ENCODE data around the gene KIF3C. TPM values are rescaled to one million over a fixed set of nuclear protein-coding genes. Genes with fewer than 3 reads are reported as not detected.
"Not testable (repeated sequence)": the region's sequence is repeated elsewhere in the genome, so short reads cannot be mapped to it uniquely, and the experiment has no call there.

Gene KIF3C
- total RNA-seq, result 13.4 and 15.2 TPM in 2 replicates

GRCh38 chr2:25982273-25982967 lies at the start of gene KIF3C:
Gene KIF3C (minus strand): TSS chr2:25982497. CDS start chr2:25981917, 580 bp downstream.
- H3K36me3 Mint-ChIP-seq (ENCODE audit: low read depth), result no peaks in the 10 kb centered on the region
- peaks cover 20% of the 10 kb centered on the region for H3K4me1 Mint-ChIP-seq (ENCODE audit: low read depth)
- no peaks in the 10 kb centered on the region for H3K9me3 Mint-ChIP-seq
- no peaks in the 10 kb centered on the region for H3K27me3 Mint-ChIP-seq (ENCODE audit: low read depth)
- intact Hi-C loops (cut with micrococcal nuclease), result loop anchor here (5.0 kb wide), 1 partner anchor 50 kb away; the partner anchor contains the start of gene RAB10
- H3K4me3 Mint-ChIP-seq (ENCODE audit: low read depth), result peak within 1 kb of the TSS; percentile 91
- peak; percentile 73 for DNase-seq (ENCODE audit: low spot score)
- H3K27ac Mint-ChIP-seq, result peak within 1 kb of the TSS; percentile 68

GRCh38 chr2:26028083-26028482 lies 45.8 kb upstream of the KIF3C start:
- H3K4me3 Mint-ChIP-seq (ENCODE audit: low read depth); H3K36me3 Mint-ChIP-seq (ENCODE audit: low read depth); intact Hi-C loops (cut with micrococcal nuclease); DNase-seq (ENCODE audit: low spot score); H3K4me1 Mint-ChIP-seq (ENCODE audit: low read depth); H3K27me3 Mint-ChIP-seq (ENCODE audit: low read depth); H3K27ac Mint-ChIP-seq; H3K9me3 Mint-ChIP-seq: not testable (repeated sequence)

- Mint-ChIP-seq H3K9me3 (peaks cover 6% of the 10 kb centered on the region), H3K27ac (no peak overlapping the region), H3K4me3 (ENCODE audit: low read depth) (no peak overlapping the region), H3K27me3 (ENCODE audit: low read depth) (no peaks in the 10 kb centered on the region), H3K4me1 (ENCODE audit: low read depth) (no peaks in the 10 kb centered on the region), H3K36me3 (ENCODE audit: low read depth) (no peaks in the 10 kb centered on the region)
- DNase-seq (ENCODE audit: low spot score), result no peak
- intact Hi-C loops (cut with micrococcal nuclease), result no loop called here
Observed at GRCh38 chr2:26025509-26025908, 43.2 kb upstream of the KIF3C start.

GRCh38 chr2:26024260-26024659 lies 42.0 kb upstream of the KIF3C start:
- Mint-ChIP-seq H3K36me3 (ENCODE audit: low read depth) (no peaks in the 10 kb centered on the region), H3K27me3 (ENCODE audit: low read depth) (no peaks in the 10 kb centered on the region)
- intact Hi-C loops (cut with micrococcal nuclease), result no loop called here

GRCh38 chr2:26020231-26020640 lies 37.9 kb upstream of the KIF3C start:
- Mint-ChIP-seq H3K27me3 (ENCODE audit: low read depth) (no peaks in the 10 kb centered on the region), H3K36me3 (ENCODE audit: low read depth) (no peaks in the 10 kb centered on the region), H3K4me3 (ENCODE audit: low read depth) (no peak overlapping the region), H3K27ac (no peak overlapping the region), H3K4me1 (ENCODE audit: low read depth) (peaks cover 6% of the 10 kb centered on the region), H3K9me3 (peaks cover 6% of the 10 kb centered on the region)
- DNase-seq (ENCODE audit: low spot score), result no peak
- intact Hi-C loops (cut with micrococcal nuclease), result no loop called here

More at GRCh38 chr2:26024260-26024659, 42.0 kb upstream of the KIF3C start:
- DNase-seq (ENCODE audit: low spot score), result no peak
- Mint-ChIP-seq H3K4me3 (ENCODE audit: low read depth) (no peak overlapping the region), H3K4me1 (ENCODE audit: low read depth) (no peaks in the 10 kb centered on the region), H3K9me3 (peaks cover 6% of the 10 kb centered on the region), H3K27ac (no peak overlapping the region)

- Mint-ChIP-seq H3K4me1 (ENCODE audit: low read depth) (peaks cover 6% of the 10 kb centered on the region), H3K36me3 (ENCODE audit: low read depth) (no peaks in the 10 kb centered on the region), H3K27ac (no peak overlapping the region), H3K9me3 (no peaks in the 10 kb centered on the region), H3K4me3 (ENCODE audit: low read depth) (no peak overlapping the region), H3K27me3 (ENCODE audit: low read depth) (no peaks in the 10 kb centered on the region)
- no peak for DNase-seq (ENCODE audit: low spot score)
- intact Hi-C loops (cut with micrococcal nuclease), result no loop called here
Observed at GRCh38 chr2:26018184-26019055, 36.1 kb upstream of the KIF3C start.

- Mint-ChIP-seq H3K27ac (no peak overlapping the region), H3K4me3 (ENCODE audit: low read depth) (no peak overlapping the region), H3K36me3 (ENCODE audit: low read depth) (no peaks in the 10 kb centered on the region), H3K9me3 (no peaks in the 10 kb centered on the region), H3K4me1 (ENCODE audit: low read depth) (peaks cover 6% of the 10 kb centered on the region), H3K27me3 (ENCODE audit: low read depth) (no peaks in the 10 kb centered on the region)
- intact Hi-C loops (cut with micrococcal nuclease), result no loop called here
- no peak for DNase-seq (ENCODE audit: low spot score)
Observed at GRCh38 chr2:26017464-26018183, 35.3 kb upstream of the KIF3C start.

- H3K4me3 Mint-ChIP-seq (ENCODE audit: low read depth); H3K4me1 Mint-ChIP-seq (ENCODE audit: low read depth); H3K27ac Mint-ChIP-seq; H3K9me3 Mint-ChIP-seq; H3K36me3 Mint-ChIP-seq (ENCODE audit: low read depth); intact Hi-C loops (cut with micrococcal nuclease); H3K27me3 Mint-ChIP-seq (ENCODE audit: low read depth); DNase-seq (ENCODE audit: low spot score): not testable (repeated sequence)
Observed at GRCh38 chr2:26016706-26017045, 34.4 kb upstream of the KIF3C start.

- intact Hi-C loops (cut with micrococcal nuclease), result no loop called here
- no peaks in the 10 kb centered on the region for H3K36me3 Mint-ChIP-seq (ENCODE audit: low read depth)
- H3K27me3 Mint-ChIP-seq (ENCODE audit: low read depth), result no peaks in the 10 kb centered on the region
- H3K9me3 Mint-ChIP-seq, result no peaks in the 10 kb centered on the region
- DNase-seq (ENCODE audit: low spot score), result no peak
- no peak overlapping the region for H3K27ac Mint-ChIP-seq
- peaks cover 6% of the 10 kb centered on the region for H3K4me1 Mint-ChIP-seq (ENCODE audit: low read depth)
- no peak overlapping the region for H3K4me3 Mint-ChIP-seq (ENCODE audit: low read depth)
Observed at GRCh38 chr2:26016012-26016705, 33.9 kb upstream of the KIF3C start.

- no peak overlapping the region for H3K27ac Mint-ChIP-seq
- intact Hi-C loops (cut with micrococcal nuclease), result no loop called here
- peaks cover 5% of the 10 kb centered on the region for H3K9me3 Mint-ChIP-seq
- no peak for DNase-seq (ENCODE audit: low spot score)
- peaks cover 8% of the 10 kb centered on the region for H3K4me1 Mint-ChIP-seq (ENCODE audit: low read depth)
- H3K27me3 Mint-ChIP-seq (ENCODE audit: low read depth), result no peaks in the 10 kb centered on the region
- no peak overlapping the region for H3K4me3 Mint-ChIP-seq (ENCODE audit: low read depth)
- no peaks in the 10 kb centered on the region for H3K36me3 Mint-ChIP-seq (ENCODE audit: low read depth)
Observed at GRCh38 chr2:26013668-26014067, 31.4 kb upstream of the KIF3C start.

GRCh38 chr2:26011990-26012856 lies 29.9 kb upstream of the KIF3C start:
- H3K4me1 Mint-ChIP-seq (ENCODE audit: low read depth), result peaks cover 2% of the 10 kb centered on the region
- no peaks in the 10 kb centered on the region for H3K36me3 Mint-ChIP-seq (ENCODE audit: low read depth)
- H3K27ac Mint-ChIP-seq, result no peak overlapping the region
- intact Hi-C loops (cut with micrococcal nuclease), result no loop called here
- DNase-seq (ENCODE audit: low spot score), result no peak
- H3K4me3 Mint-ChIP-seq (ENCODE audit: low read depth), result no peak overlapping the region
- peaks cover 5% of the 10 kb centered on the region for H3K9me3 Mint-ChIP-seq
- no peaks in the 10 kb centered on the region for H3K27me3 Mint-ChIP-seq (ENCODE audit: low read depth)

- Mint-ChIP-seq H3K4me3 (ENCODE audit: low read depth) (no peak overlapping the region), H3K27me3 (ENCODE audit: low read depth) (no peaks in the 10 kb centered on the region), H3K27ac (no peak overlapping the region)
Observed at GRCh38 chr2:26011609-26011989, 29.3 kb upstream of the KIF3C start.

More at GRCh38 chr2:26011609-26011989, 29.3 kb upstream of the KIF3C start:
- intact Hi-C loops (cut with micrococcal nuclease), result no loop called here
- DNase-seq (ENCODE audit: low spot score), result no peak
- Mint-ChIP-seq H3K36me3 (ENCODE audit: low read depth) (no peaks in the 10 kb centered on the region), H3K9me3 (peaks cover 5% of the 10 kb centered on the region), H3K4me1 (ENCODE audit: low read depth) (peaks cover 2% of the 10 kb centered on the region)

All from activated T-helper 2 cell treated with anti-CD3 and anti-CD28 coated beads, Interferon-gamma antibody, Interleukin-2, Interleukin-4, amounts not matched to agents 10 μg/mL and 5 μg/mL and 100 μg/mL, durations not matched to agents 14 hours and 24 hours and 36 hours (primary cell).